Measurements from ENCODE around the gene CARMIL1. TPM values are rescaled to one million over a fixed set of nuclear protein-coding genes. Genes with fewer than 3 reads are reported as not detected.

CARMIL1 gene
- total RNA-seq, 1 donor from 2014 or later, result 19.1 TPM

DNA sequence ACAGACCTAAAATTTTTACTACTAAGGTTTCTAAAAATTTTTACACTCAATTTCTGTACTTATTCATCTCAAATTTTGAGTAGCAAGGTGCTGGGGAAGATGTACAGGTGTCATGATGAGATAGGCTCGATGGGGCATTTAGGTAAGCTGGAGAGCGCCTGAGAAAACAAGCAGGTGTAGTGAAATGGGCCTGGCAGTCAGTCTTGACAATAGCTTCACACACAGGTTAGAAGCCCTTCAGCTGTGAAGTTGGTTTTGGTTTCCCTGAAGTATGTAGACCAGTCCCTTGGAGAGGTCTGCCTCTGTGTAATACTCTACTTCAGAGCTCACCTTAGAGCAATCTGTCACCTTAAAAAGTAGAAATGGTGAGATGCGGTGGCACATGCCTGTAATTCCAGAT lies 228.9 kb downstream of the CARMIL1 start:
- no peaks in the 10 kb centered on the region for H3K9me3 Mint-ChIP-seq (ENCODE audit: unreplicated experiment)
- H3K36me3 Mint-ChIP-seq (ENCODE audit: low read depth, unreplicated experiment), result peaks cover 6% of the 10 kb centered on the region
- Histone ChIP-seq H2AFZ (ENCODE audit: low read depth, low read length) (no peak overlapping the region), H3K4me2 (ENCODE audit: low read length) (no peak overlapping the region), H3K4me3 (ENCODE audit: insufficient read depth, low read depth, low read length) (no peak overlapping the region), H3K27ac (ENCODE audit: low read depth, low read length) (no peak overlapping the region), H3K9me3 (ENCODE audit: insufficient read depth, low read depth, low read length) (no peaks in the 10 kb centered on the region), H3K27me3 (ENCODE audit: insufficient read depth, low read length) (no peaks in the 10 kb centered on the region), H3K79me2 (ENCODE audit: insufficient read depth, low read length) (no peaks in the 10 kb centered on the region), H3K9ac (ENCODE audit: low read length) (no peak overlapping the region), H4K20me1 (ENCODE audit: insufficient read depth, low read length) (no peaks in the 10 kb centered on the region), H3K4me1 (ENCODE audit: insufficient read depth, low read length) (no peaks in the 10 kb centered on the region), H3K36me3 (ENCODE audit: insufficient read depth, low read length) (no peaks in the 10 kb centered on the region)
- no peak overlapping the region for H3K27ac Mint-ChIP-seq (ENCODE audit: unreplicated experiment)
- DNase-seq (ENCODE audit: low read depth) (no peak), FAIRE-seq (no peak)
- no peaks in the 10 kb centered on the region for H3K27me3 Mint-ChIP-seq (ENCODE audit: low read depth, unreplicated experiment)
- no peak overlapping the region for H3K4me3 Mint-ChIP-seq (ENCODE audit: unreplicated experiment)
- TF ChIP-seq EZH2 (IDR thresholded peaks at IDR 0.05; ENCODE audit: insufficient read depth, low read length), result no peak
- TF ChIP-seq, protein P1, sequence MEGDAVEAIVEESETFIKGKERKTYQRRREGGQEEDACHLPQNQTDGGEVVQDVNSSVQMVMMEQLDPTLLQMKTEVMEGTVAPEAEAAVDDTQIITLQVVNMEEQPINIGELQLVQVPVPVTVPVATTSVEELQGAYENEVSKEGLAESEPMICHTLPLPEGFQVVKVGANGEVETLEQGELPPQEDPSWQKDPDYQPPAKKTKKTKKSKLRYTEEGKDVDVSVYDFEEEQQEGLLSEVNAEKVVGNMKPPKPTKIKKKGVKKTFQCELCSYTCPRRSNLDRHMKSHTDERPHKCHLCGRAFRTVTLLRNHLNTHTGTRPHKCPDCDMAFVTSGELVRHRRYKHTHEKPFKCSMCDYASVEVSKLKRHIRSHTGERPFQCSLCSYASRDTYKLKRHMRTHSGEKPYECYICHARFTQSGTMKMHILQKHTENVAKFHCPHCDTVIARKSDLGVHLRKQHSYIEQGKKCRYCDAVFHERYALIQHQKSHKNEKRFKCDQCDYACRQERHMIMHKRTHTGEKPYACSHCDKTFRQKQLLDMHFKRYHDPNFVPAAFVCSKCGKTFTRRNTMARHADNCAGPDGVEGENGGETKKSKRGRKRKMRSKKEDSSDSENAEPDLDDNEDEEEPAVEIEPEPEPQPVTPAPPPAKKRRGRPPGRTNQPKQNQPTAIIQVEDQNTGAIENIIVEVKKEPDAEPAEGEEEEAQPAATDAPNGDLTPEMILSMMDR (IDR thresholded peaks at IDR 0.05; ENCODE audit: insufficient read depth, low read depth, low read length), result no peak
- peaks cover 3% of the 10 kb centered on the region for H3K4me1 Mint-ChIP-seq (ENCODE audit: low read depth, unreplicated experiment)

DNA sequence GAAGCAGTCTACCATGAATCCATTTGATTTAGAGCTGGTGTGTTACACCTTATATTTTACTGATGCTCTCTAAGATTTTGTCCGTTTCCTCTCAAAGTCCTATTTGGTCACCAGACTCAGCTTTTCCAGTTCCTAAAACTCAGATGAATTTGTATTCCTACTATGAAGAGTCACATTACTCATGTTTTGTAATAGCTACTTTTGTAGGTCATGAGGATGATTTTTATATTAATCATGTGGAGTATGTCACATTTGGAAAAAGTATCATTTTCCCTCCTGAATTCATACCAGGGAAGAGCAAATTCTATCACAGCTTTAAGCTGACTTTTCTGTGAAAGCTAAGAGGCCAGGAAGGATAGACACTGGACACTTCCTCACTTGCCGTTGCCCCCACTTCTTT lies 232.2 kb downstream of the CARMIL1 start:
- DNase-seq (ENCODE audit: low read depth), result no peak
- no peaks in the 10 kb centered on the region for H3K27me3 Mint-ChIP-seq (ENCODE audit: low read depth, unreplicated experiment)
- no peak for FAIRE-seq
- no peak overlapping the region for H3K9ac ChIP-seq (ENCODE audit: low read length)
- no peak overlapping the region for H3K4me2 ChIP-seq (ENCODE audit: low read length)
- H3K4me1 ChIP-seq (ENCODE audit: insufficient read depth, low read length), result no peaks in the 10 kb centered on the region
- H3K4me3 ChIP-seq (ENCODE audit: insufficient read depth, low read depth, low read length), result no peak overlapping the region
- no peaks in the 10 kb centered on the region for H3K27me3 ChIP-seq (ENCODE audit: insufficient read depth, low read length)
- no peaks in the 10 kb centered on the region for H3K9me3 ChIP-seq (ENCODE audit: insufficient read depth, low read depth, low read length)
- peaks cover 14% of the 10 kb centered on the region for H3K36me3 Mint-ChIP-seq (ENCODE audit: low read depth, unreplicated experiment)
- no peaks in the 10 kb centered on the region for H3K79me2 ChIP-seq (ENCODE audit: insufficient read depth, low read length)
- H2AFZ ChIP-seq (ENCODE audit: low read depth, low read length), result no peak overlapping the region
- H3K9me3 Mint-ChIP-seq (ENCODE audit: unreplicated experiment), result no peaks in the 10 kb centered on the region
- H3K27ac Mint-ChIP-seq (ENCODE audit: unreplicated experiment), result no peak overlapping the region
- H3K4me3 Mint-ChIP-seq (ENCODE audit: unreplicated experiment), result no peak overlapping the region
- no peak overlapping the region for H3K27ac ChIP-seq (ENCODE audit: low read depth, low read length)
- no peaks in the 10 kb centered on the region for H3K4me1 Mint-ChIP-seq (ENCODE audit: low read depth, unreplicated experiment)
- TF ChIP-seq, protein P1 (IDR thresholded peaks at IDR 0.05; ENCODE audit: insufficient read depth, low read depth, low read length), result no peak
- no peak for TF ChIP-seq EZH2 (IDR thresholded peaks at IDR 0.05; ENCODE audit: insufficient read depth, low read length)
- H4K20me1 ChIP-seq (ENCODE audit: insufficient read depth, low read length), result no peaks in the 10 kb centered on the region
- no peaks in the 10 kb centered on the region for H3K36me3 ChIP-seq (ENCODE audit: insufficient read depth, low read length)

DNA sequence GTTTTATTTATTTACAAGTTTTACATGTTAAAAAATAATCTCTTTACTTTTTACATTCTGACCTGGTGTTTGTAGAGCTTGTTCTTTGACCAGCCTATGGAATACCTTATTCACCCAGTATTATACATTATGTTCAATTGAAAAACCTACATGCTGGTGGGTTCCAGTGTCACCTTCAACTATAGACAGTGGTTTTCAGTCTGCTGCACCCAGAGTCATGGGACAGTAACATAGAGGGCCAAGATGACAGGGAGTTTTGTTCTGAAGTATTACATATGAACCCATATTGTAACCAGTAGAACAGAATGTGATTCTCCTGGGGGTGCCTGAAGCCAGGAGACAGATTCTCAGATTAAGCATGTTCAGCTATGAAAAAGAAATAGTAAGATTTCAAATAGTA lies 233.4 kb downstream of the CARMIL1 start:
- H3K27ac Mint-ChIP-seq (ENCODE audit: unreplicated experiment), result no peak overlapping the region

More for the DNA sequence above, 233.4 kb downstream of the CARMIL1 start:
- no peak overlapping the region for H3K27ac ChIP-seq (ENCODE audit: low read depth, low read length)
- no peaks in the 10 kb centered on the region for H3K79me2 ChIP-seq (ENCODE audit: insufficient read depth, low read length)
- no peak overlapping the region for H2AFZ ChIP-seq (ENCODE audit: low read depth, low read length)
- no peaks in the 10 kb centered on the region for H3K9me3 ChIP-seq (ENCODE audit: insufficient read depth, low read depth, low read length)
- DNase-seq (ENCODE audit: low read depth) (no peak), FAIRE-seq (no peak)
- H4K20me1 ChIP-seq (ENCODE audit: insufficient read depth, low read length), result no peaks in the 10 kb centered on the region
- no peaks in the 10 kb centered on the region for H3K4me1 Mint-ChIP-seq (ENCODE audit: low read depth, unreplicated experiment)
- TF ChIP-seq EZH2 (IDR thresholded peaks at IDR 0.05; ENCODE audit: insufficient read depth, low read length), result no peak
- TF ChIP-seq, protein P1 (IDR thresholded peaks at IDR 0.05; ENCODE audit: insufficient read depth, low read depth, low read length), result no peak
- H3K4me2 ChIP-seq (ENCODE audit: low read length), result no peak overlapping the region
- no peak overlapping the region for H3K4me3 ChIP-seq (ENCODE audit: insufficient read depth, low read depth, low read length)
- no peak overlapping the region for H3K9ac ChIP-seq (ENCODE audit: low read length)
- H3K36me3 Mint-ChIP-seq (ENCODE audit: low read depth, unreplicated experiment), result peaks cover 14% of the 10 kb centered on the region
- H3K4me1 ChIP-seq (ENCODE audit: insufficient read depth, low read length), result no peaks in the 10 kb centered on the region
- no peaks in the 10 kb centered on the region for H3K36me3 ChIP-seq (ENCODE audit: insufficient read depth, low read length)
- H3K27me3 Mint-ChIP-seq (ENCODE audit: low read depth, unreplicated experiment), result no peaks in the 10 kb centered on the region
- H3K27me3 ChIP-seq (ENCODE audit: insufficient read depth, low read length), result no peaks in the 10 kb centered on the region
- H3K9me3 Mint-ChIP-seq (ENCODE audit: unreplicated experiment), result no peaks in the 10 kb centered on the region
- no peak overlapping the region for H3K4me3 Mint-ChIP-seq (ENCODE audit: unreplicated experiment)

Data from astrocyte (in vitro differentiated cells and primary cell).